Transverse colon (tissue), 4 donors: ENCODE data around the gene RACK1.
A peak's percentile ranks its signal among the peaks of the same experiment; 100 is the strongest.

Experiments used
- CTCF ChIP-seq, 5 experiments: fragments of 200-600 bp in 3 of 5; fragments of 450-650 bp in 2 of 5; sonication (generic) in 3 of 5; IDR thresholded peaks; 1 replicate in 2 of 5; 2 replicates in 3 of 5; pipeline ENCODE4 v1.5.1; 2016 to 2017; ENCODE audit warnings: antibody characterized with exemption in 5 of 5, inconsistent platforms in 3 of 5, mild to moderate bottlenecking in 2 of 5, moderate library complexity in 1 of 5
- EP300 ChIP-seq: sonication (generic); formaldehyde crosslinking; IDR thresholded peaks from one replicate; pipeline ENCODE4 v1.6.1; 2017; ENCODE audit warnings: antibody characterized with exemption, low read depth
- POLR2AphosphoS5 ChIP-seq, 3 donors: sonication (generic); formaldehyde crosslinking; IDR thresholded peaks; one replicate each; pipeline ENCODE4 v1.6.1; 2016; ENCODE audit warnings: antibody characterized with exemption in 3 of 3

GRCh38 chr5:181261320-181262049 is 17.8 kb upstream of the RACK1 start:
- TF ChIP-seq CTCF (IDR thresholded peaks at IDR 0.05), result no peak
- no peak for TF ChIP-seq EP300
- TF ChIP-seq POLR2AphosphoS5 (IDR thresholded peaks at IDR 0.05), result peak; percentile 46 to 80 (median 74)
